Hair follicle dermal papilla cell (primary cell): ENCODE data around the gene TNRC18. TPM values are rescaled to one million over a fixed set of nuclear protein-coding genes. Genes with fewer than 3 reads are reported as not detected.

Experiments used
- total RNA-seq: library from RNA; depleted of rRNA; stranded (reverse); fragments of >200 nt; gene quantifications from 2 replicates; pipeline ENCODE4 v1.2.3, GENCODE V29; 2012

Gene TNRC18, protein sequence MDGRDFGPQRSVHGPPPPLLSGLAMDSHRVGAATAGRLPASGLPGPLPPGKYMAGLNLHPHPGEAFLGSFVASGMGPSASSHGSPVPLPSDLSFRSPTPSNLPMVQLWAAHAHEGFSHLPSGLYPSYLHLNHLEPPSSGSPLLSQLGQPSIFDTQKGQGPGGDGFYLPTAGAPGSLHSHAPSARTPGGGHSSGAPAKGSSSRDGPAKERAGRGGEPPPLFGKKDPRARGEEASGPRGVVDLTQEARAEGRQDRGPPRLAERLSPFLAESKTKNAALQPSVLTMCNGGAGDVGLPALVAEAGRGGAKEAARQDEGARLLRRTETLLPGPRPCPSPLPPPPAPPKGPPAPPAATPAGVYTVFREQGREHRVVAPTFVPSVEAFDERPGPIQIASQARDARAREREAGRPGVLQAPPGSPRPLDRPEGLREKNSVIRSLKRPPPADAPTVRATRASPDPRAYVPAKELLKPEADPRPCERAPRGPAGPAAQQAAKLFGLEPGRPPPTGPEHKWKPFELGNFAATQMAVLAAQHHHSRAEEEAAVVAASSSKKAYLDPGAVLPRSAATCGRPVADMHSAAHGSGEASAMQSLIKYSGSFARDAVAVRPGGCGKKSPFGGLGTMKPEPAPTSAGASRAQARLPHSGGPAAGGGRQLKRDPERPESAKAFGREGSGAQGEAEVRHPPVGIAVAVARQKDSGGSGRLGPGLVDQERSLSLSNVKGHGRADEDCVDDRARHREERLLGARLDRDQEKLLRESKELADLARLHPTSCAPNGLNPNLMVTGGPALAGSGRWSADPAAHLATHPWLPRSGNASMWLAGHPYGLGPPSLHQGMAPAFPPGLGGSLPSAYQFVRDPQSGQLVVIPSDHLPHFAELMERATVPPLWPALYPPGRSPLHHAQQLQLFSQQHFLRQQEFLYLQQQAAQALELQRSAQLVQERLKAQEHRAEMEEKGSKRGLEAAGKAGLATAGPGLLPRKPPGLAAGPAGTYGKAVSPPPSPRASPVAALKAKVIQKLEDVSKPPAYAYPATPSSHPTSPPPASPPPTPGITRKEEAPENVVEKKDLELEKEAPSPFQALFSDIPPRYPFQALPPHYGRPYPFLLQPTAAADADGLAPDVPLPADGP (N-terminal part only)
- 83.9 and 105 TPM in 2 replicates for total RNA-seq

DNA sequence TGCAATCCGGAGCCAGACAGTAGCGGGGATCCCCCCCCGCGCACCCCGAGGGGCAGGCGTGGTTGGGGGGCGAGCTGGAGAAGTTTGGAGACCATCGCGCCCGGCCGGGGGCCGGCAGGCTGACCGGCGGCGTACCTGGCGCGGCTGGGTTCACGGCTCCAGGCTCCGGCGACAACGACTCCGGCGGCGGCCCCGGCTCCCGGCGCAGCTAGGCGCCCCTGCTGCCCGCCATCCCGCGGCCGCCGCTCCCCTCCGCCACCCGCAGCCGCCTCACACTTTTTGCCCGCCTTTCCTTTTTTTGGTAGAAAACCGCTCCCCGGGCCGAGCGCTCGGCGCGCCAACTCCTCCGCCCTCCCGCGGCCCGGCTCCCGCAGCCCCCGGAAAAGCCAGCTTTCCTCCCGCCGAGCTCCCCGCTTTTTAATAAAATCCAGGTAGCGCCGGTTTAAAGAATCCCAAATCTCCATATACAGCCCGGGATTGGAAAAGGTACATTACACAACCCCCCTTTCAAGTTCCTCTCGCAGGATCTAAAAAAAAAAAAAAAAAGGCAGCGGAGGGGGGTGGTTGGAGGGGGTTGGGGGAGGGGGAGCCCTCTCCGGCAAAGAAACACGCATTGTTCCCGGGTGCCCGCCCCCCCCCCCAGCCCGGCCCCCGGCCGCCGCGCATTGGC lies at the start of gene TNRC18:
Gene TNRC18, minus strand, starts transcription at position 529 of the 670 bp plus-strand sequence. CDS start 2,588 bp downstream, outside the sequence.

DNA sequence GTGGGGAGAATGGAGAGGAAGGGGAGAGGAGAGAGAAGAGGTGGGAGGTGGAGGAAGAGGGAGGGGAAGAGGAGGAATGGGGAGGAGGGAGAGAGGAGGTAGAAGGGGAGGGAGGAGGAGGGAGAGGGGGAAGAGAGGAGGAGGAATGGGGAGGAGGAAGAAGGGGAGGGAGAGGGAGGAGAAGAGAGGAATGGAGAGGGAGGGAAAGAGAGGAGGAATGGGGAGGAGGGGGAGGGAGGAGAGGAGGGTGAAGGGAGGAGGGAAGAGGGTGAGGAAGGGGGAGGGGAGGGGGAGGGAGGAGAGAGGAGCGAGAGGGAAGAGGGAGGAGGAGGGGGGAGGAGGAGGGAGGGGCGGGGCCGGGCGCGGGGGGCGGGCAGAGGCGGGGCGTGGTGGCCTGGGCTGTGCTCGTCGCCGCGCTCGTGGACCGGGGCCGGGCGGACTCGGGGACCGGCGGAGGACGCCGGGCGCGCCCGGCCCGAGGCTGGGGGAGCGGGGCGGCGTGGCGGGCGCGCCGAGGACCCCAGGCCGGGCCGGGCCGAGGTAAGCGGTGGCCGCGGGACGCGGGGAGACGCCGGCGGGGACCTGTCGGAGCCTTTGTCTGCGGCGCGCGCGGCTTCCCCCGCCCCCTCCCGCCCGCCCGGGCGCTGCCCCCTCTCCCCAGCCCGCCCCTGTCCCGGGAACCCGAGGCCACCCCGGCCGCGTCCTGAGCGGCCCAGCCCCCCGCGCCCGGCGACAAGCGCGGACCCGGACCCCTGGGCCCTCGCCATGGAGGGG lies 140.9 kb downstream of the TNRC18 start, which contains the start of gene SLC29A4:
Gene SLC29A4, plus strand, starts transcription at position 401 of the 774 bp plus-strand sequence. CDS start 4,874 bp downstream, outside the sequence.

Other genes starting within 250 kb of the TNRC18 start
- 62.1 and 63.8 TPM in 2 replicates for gene WIPI2, start 233.6 kb downstream of the TNRC18 start, total RNA-seq
- gene SLC29A4, start 140.9 kb downstream of the TNRC18 start, total RNA-seq, result 1.3 and 1.5 TPM in 2 replicates
- gene FBXL18, start 90.0 kb upstream of the TNRC18 start, total RNA-seq, result 12.1 and 15.3 TPM in 2 replicates
- 6,007 and 7,995 TPM in 2 replicates for gene ACTB, start 106.8 kb upstream of the TNRC18 start, total RNA-seq
- 415 and 434 TPM in 2 replicates for gene FSCN1, start 169.0 kb upstream of the TNRC18 start, total RNA-seq